HG03439 (cell line): ENCODE data around the gene ZNF124.
A peak's percentile ranks its signal among the peaks of the same experiment; 100 is the strongest.
"Not testable (repeated sequence)": the region's sequence is repeated elsewhere in the genome, so short reads cannot be mapped to it uniquely, and the experiment has no call there.

Experiments used
- ATAC-seq: cut with Tn5 transposase; IDR thresholded peaks from one replicate; pipeline ENCODE4 v1.9.1; 2021; ENCODE audit warnings: mild to moderate bottlenecking, moderate library complexity; ENCODE audit not compliant: unreplicated experiment

Gene ZNF124

GRCh38 chr1:247173431-247173830, 1.6 kb upstream of the ZNF124 start:
- ATAC-seq: no peak

DNA sequence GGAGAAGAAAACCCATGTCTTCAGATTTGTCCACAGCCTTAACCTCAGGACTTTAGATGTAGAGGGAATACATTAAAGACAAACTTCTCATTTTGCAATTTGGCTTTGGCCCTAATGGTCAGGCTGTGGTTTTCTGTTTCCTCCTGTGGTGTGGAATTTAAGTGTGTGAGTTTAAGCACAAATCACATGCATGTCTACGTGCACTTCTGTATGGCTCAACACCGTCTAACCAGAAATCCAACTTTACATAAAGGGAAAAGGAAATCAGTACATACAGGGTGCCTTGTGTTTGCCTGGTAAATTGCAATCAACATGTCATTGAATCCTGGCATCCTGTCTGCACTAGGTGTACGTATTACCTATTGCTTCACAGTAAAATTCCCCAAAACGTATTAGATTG, 1.2 kb upstream of the ZNF124 start:
- ATAC-seq: no peak

DNA sequence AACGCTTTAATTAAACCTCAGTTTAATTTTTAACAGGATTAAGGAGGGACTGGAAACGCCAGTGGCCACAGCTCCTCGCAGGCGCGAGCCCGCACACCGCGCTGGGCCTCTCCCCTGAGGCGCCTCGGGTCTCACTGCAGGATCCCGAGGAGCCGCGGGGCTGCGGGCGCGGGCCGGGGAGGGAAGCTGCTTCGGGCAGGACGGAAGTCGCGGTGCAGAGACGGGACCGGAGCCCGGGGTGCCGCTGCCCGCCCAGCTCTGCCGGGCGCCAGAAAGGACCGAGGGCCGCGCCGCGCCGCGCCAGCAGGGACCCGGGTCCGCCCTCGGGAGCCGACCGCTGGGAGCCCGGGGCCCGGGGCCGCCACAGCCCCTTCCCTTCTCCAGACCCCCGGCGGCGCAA, 377 bp downstream of the ZNF124 start:
- ATAC-seq: peak; percentile 50

DNA sequence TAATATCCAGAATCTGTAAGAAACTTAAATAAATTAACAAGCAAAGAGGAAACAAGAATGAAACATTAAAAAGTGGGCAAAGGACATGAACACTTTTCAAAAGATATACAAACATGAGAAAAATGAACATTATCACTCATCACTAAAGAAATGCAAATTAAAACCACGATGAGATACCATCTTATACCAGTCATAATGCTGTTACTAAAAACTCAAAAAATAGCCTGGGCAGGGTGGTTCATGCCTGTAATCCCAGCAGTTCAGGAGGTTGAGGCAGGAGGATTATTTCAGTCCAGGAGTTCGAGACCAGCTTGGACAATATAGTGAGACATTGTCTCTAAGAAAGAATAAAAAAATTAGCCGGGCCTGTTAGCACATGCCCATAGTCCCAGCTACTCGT, 6.1 kb downstream of the ZNF124 start:
- no peak for ATAC-seq

DNA sequence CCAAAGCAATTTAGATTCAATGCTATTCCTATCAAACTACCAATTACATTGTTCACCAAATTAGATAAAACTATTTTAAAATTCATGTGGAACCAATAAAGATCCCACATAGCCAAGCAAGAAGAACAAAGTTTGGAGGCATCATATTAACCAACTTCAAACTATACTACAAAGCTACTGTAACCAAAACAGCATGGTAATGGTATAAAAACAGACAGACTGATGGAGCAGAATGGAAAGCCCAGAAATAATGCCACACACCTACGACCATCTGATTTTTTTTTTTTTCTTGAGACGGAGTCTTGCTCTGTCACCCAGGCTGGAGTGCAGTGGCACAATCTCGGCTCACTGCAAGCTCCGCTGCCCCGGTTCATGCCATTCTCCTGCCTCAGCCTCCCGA, 7.1 kb downstream of the ZNF124 start:
- ATAC-seq: no peak

DNA sequence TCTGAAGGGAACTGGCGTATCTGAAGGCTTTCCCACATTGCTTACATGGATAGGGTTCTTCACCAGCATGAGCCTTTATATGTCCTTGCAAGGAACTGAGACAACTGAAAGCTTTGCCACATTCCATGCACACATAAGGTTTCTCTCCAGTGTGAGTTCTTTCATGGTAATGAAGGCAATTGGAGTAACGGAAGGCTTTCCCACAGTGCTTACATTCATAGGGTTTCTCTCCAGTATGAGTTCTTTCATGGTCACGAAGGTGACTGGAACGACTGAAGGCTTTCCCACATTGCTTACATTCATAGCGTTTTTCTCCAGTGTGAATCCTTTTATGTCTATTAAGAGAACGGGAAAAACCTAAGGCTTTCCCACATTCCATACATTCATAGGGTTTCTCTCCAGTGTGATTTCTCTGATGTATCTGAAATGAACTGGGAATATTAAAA, 15.0 kb downstream of the ZNF124 start:
- no peak for ATAC-seq

- ATAC-seq: no peak
These were observed 24.0 kb downstream of the ZNF124 start for GRCh38 chr1:247147781-247148180.

DNA sequence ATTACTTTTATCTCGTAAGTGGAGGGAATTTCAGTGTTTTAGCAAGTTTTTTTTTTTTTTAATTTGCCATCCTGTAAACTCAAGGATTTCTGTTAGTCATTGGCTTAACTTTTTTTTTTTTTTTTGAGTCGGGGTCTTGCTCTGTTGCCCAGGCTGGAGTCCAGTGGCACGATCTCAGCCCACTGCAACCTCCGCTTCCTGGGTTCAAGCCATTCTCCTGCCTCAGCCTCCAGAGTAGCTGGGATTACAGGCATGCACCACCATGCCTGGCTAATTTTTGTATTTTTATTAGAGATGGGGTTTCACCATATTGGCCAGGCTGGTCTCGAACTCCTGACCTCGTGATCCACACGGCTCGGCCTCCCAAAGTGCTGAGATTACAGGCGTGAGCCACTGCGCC, 24.7 kb downstream of the ZNF124 start:
- not testable (repeated sequence) for ATAC-seq

- no peak for ATAC-seq
These were observed 25.1 kb downstream of the ZNF124 start for GRCh38 chr1:247146671-247147070.

GRCh38 chr1:247145279-247145678, 26.5 kb downstream of the ZNF124 start:
- ATAC-seq: no peak

GRCh38 chr1:247139557-247139956, 32.3 kb downstream of the ZNF124 start:
- not testable (repeated sequence) for ATAC-seq

DNA sequence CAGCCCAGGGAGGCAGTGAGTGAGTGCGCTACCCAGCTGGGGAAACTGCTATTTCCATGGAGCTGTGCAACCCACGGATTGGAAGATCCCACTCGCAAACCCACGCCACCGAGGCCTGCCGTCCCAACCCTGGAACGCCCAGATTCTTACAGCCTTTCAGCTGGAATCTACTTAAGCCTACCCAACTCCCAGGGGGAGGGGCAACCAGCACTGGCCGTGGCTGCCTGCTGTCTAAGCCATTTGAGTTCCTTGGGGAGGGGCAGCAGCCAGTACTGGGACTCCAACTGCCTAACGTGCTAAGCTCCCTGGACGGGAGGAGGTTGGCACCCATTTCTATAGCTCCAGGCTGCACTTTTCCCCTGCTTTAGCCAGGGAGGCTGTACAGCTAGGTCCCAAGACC, 40.6 kb downstream of the ZNF124 start:
- no peak for ATAC-seq

DNA sequence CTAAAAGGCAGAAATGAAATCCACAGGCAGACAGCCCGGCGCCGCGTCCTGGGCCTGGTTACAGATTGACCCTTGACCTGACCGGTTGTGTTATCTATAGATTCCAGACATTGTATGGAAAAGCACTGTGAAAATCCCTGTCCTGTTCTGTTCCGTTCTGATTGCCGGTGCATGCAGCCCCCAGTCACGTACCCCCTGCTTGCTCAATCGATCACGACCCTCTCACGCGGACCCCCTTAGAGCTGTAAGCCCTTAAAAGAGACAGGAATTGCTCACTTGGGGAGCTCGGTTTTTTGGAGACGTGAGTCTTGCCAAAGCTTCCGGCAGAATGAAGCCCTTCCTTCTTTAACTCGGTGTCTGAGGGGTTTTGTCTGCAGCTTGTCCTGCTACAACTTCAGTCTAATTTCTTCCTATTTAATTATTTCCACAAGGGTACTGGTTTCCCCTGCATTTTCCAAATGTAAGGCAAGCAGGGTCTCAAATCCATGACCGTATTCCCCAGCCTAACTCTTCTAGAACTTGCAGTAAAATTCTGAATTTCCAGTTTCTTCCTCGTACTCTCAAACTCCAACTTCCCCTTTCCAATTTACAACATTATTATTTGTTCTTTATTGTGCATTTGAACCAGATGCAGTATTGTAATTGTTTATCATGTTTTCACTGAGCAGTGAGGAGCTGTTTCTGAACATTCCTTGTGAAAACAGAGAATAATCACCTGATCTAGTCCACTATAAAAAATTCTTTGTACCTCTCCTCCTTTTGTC, 44.1 kb downstream of the ZNF124 start:
- not testable (repeated sequence) for ATAC-seq

DNA sequence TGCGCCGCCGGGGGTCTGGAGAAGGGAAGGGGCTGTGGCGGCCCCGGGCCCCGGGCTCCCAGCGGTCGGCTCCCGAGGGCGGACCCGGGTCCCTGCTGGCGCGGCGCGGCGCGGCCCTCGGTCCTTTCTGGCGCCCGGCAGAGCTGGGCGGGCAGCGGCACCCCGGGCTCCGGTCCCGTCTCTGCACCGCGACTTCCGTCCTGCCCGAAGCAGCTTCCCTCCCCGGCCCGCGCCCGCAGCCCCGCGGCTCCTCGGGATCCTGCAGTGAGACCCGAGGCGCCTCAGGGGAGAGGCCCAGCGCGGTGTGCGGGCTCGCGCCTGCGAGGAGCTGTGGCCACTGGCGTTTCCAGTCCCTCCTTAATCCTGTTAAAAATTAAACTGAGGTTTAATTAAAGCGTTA, 45.2 kb downstream of the ZNF124 start:
- peak; percentile 59 for ATAC-seq

DNA sequence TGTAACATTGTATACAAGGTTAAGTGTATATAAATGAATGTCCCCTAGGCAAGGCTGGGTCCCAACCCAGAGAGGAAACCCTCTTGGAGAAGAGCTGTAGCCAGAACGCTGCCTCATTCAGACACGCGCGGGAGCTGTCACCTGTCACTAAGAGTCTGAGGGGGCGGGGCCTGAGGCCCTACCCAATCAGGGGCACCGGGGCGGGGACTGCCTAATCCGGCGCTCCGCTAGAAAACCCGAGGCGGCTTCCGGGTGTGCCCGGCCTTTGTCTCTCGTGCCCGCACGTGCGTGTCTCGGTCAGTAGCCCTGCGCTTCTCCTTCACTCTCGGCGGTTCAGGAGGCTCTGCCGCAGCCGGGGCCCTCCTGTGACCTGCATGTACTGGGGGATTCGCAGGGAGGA, 45.7 kb downstream of the ZNF124 start:
- ATAC-seq: peak; percentile 99

DNA sequence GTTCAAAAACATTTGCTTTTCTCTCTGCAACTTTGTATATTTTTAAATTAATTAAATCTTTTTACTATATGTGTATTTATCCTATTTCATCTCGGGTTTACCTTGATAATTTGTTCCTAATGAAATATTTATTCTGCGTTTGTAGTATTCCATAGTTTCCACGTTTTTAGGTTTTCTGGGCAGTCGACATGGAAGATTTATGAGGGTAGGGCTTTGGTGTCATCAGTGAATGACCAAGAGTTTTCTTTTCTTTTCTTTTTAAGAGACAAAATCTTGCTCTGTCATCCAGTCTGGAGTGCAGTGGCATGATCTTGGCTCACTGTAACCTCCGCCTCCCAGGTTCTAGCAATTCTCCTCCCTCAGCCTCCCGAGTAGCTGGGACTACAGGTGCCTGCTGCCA, 50.4 kb downstream of the ZNF124 start:
- ATAC-seq: no peak

DNA sequence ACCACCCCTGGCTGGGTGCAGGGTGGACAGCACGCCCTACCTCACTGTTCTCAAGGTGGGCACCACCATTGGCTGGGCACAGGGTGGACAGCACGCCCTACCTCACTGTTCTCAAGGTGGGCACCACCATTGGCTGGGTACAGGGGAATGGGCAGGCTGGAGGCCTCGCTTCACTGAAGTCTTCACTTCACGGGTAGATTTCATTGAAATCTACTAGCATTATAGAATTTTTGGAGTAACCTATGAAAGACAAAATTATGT, 51.5 kb downstream of the ZNF124 start:
- ATAC-seq: not testable (repeated sequence)

DNA sequence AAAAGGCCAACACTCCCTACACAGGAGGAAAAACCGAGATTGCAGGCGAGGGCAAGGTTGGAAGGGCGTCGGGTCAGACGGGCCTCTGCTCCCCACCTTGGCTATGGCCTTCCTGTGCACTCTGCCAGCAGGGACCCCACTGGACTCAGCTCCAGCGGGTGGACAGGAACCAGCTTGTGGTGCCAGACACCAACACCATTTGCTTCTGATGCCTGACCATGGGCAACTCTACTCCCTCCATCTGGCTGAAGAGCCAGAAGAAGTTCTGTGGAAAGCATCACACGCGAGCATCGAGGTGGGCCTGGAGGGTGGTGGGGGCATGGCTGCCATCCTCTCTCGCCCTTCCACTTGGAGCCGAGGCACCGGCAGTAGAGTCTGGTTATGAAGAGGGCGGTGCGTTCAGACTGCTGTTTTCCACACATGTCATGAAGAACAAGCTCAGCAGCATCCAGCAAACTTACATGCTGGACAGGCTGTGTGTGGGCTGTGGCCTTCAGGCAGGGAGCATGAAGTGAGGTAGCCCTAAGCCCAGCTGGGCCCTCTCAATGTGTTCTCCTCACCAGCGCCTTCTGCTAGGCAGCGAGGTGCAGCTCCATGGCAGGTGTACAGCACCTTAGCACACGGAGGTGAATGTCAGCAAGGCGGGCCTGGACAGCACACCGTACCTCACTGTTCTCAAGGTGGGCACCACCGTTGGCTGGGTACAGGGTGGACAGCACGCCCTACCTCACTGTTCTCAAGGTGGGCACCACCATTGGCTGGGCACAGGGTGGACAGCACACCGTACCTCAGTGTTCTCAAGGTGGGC, 52.0 kb downstream of the ZNF124 start:
- no peak for ATAC-seq

- ATAC-seq: no peak
These were observed 52.8 kb downstream of the ZNF124 start for GRCh38 chr1:247118946-247119446.

DNA sequence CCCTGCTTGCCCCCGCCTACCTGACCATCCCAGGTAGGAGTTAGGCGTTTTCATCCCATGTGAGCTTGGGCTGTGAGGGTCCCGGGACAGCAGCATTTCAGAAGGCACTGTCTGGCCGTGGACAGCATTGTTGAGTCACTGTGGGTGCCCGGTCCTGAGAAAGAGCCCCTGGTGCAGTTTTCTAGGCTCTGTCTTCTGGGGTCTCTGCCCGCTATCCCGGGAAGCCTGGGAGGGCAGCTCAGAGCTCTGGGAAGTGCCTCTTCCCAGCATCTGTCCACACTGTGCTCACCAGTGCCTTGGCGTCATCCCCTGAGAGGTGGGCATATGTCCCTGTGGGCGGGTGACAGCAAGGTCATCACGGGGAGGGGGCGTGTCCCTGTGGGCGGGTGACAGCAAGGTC, 56.3 kb downstream of the ZNF124 start:
- ATAC-seq: no peak

DNA sequence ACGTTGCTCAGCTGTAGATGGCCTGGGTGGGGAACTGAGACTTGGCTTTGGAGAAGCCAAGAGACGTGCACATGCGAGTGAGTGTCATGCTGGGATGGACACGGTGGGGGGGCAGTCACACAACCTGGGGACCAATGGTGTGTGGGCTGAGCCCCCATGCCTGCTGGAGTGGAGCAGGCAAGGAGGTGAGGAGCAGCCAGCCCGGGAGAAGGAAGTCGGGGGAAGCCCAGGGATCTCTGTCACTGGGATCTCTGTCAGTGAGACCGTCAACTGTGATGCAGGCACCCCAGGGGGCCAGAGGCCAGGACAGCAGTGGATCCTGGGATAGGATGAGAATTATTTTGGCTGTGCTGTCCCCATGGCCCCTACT, 56.7 kb downstream of the ZNF124 start:
- ATAC-seq: no peak

- ATAC-seq: no peak
These were observed 57.3 kb downstream of the ZNF124 start for GRCh38 chr1:247114351-247115140.
